Panc1 (cell line): ENCODE data around the gene PITX1. TPM values are rescaled to one million over a fixed set of nuclear protein-coding genes. Genes with fewer than 3 reads are reported as not detected.

Experiments
- ATAC-seq: fragments of 200-7000 bp; cut with Tn5 transposase; 2 replicates; pipeline ENCODE4 v1.9.1; 2020; ENCODE audit warnings: mild to moderate bottlenecking, moderate library complexity
- BruUV-seq: library from RNA; stranded (reverse); fragments of 400-500 nt; replicated peaks from 2 replicates; lab custom pipeline; 2021; lab: Mats Ljungman, UMichigan
- CTCF ChIA-PET: fragments of 300-600 bp; sonication (Branson Sonifier 250); formaldehyde crosslinking; loops from one replicate; lab custom pipeline; 2022; ENCODE audit warnings: antibody characterized with exemption; lab: Charles Lee
- POLR2A ChIA-PET: fragments of 300-600 bp; sonication (Branson Sonifier 250); formaldehyde crosslinking; loops from one replicate; lab custom pipeline; 2022; ENCODE audit warnings: antibody characterized with exemption; lab: Charles Lee
- DNase-seq: peaks from one replicate; pipeline ENCODE4 v3.0.0-alpha.2; 2010; ENCODE audit warnings: low read depth, low spot score
- H3K27ac ChIP-seq: 2 replicates; pipeline ENCODE4 v1.5.1; 2011; ENCODE audit warnings: mild to moderate bottlenecking, low read length, inconsistent platforms
- H3K27me3 ChIP-seq: fragments of 200-500 bp; sonication (Bioruptor generic); 2 replicates; pipeline ENCODE4 v1.6.0; 2014; ENCODE audit warnings: low read length, inconsistent platforms; ENCODE audit not compliant: control insufficient read depth, insufficient read depth
- H3K36me3 ChIP-seq: fragments of 200-500 bp; sonication (Bioruptor generic); 2 replicates; pipeline ENCODE4 v1.5.1; 2014; ENCODE audit warnings: inconsistent platforms, mild to moderate bottlenecking, low read length, moderate library complexity; ENCODE audit not compliant: control insufficient read depth, insufficient read depth
- H3K4me1 ChIP-seq: 2 replicates; pipeline ENCODE4 v1.5.1; 2011; ENCODE audit warnings: inconsistent platforms, mild to moderate bottlenecking, low read length, moderate library complexity; ENCODE audit not compliant: control insufficient read depth, insufficient read depth
- H3K4me3 ChIP-seq, 2 experiments: 2 replicates each; pipeline ENCODE4 v1.5.1; 2011 to 2012; ENCODE audit warnings: low read depth in 2 of 2, low read length in 2 of 2, mild to moderate bottlenecking in 2 of 2, inconsistent platforms in 1 of 2, moderate library complexity in 1 of 2
- H3K9me3 ChIP-seq: fragments of 200-500 bp; sonication (Bioruptor generic); 2 replicates; pipeline ENCODE4 v1.5.1; 2014; ENCODE audit warnings: low read depth, mild to moderate bottlenecking, inconsistent platforms, low read length, moderate library complexity; ENCODE audit not compliant: control insufficient read depth, insufficient read depth
- POLR2AphosphoS5 ChIP-seq: IDR thresholded peaks from 2 replicates; pipeline ENCODE4 v1.6.1; 2012; ENCODE audit warnings: mild to moderate bottlenecking, low read depth, low read length, moderate library complexity
- SIN3A ChIP-seq: IDR thresholded peaks from 2 replicates; pipeline ENCODE4 v1.6.1; 2012; ENCODE audit warnings: low read depth, mild to moderate bottlenecking, low read length, moderate library complexity, borderline replicate concordance; ENCODE audit not compliant: insufficient read depth
- TCF7L2 ChIP-seq: IDR thresholded peaks from 2 replicates; pipeline ENCODE4 v1.6.1; 2011; ENCODE audit warnings: mild to moderate bottlenecking, low read depth, low read length, inconsistent platforms
- in situ Hi-C: cut with HindIII; loops from 2 replicates; pipeline ENCODE4 v1.10.0; 2016; ENCODE audit warnings: low sequenced_read_pairs, low pct_unique_long_range_greater_than_20kb
- intact Hi-C: fragments of 100-400 bp; cut with micrococcal nuclease; formaldehyde crosslinking; loops from one replicate; pipeline ENCODE4 v1.10.0; 2022; ENCODE audit not compliant: unreplicated experiment
- total RNA-seq: library from RNA; stranded (reverse); gene quantifications from one replicate; pipeline ENCODE4 v1.2.1, GENCODE V29; 2021; ENCODE audit not compliant: unreplicated experiment
- TF ChIP-seq, protein P1 (sequence below): fragments of 450-650 bp; IDR thresholded peaks from 2 replicates; pipeline ENCODE4 v1.5.1; 2017; ENCODE audit warnings: mild to moderate bottlenecking
- TF ChIP-seq, protein P2 (sequence below), 2 experiments: IDR thresholded peaks; 2 replicates each; pipeline ENCODE4 v1.6.1; 2011 to 2012; ENCODE audit warnings: low read depth in 2 of 2, control low read depth in 1 of 2, low read length in 1 of 2, mild to moderate bottlenecking in 1 of 2, moderate library complexity in 1 of 2; ENCODE audit not compliant: insufficient read depth in 1 of 2

PITX1 gene
- total RNA-seq, 1 experiment from 2014 or later = 41.5 TPM

DNA sequence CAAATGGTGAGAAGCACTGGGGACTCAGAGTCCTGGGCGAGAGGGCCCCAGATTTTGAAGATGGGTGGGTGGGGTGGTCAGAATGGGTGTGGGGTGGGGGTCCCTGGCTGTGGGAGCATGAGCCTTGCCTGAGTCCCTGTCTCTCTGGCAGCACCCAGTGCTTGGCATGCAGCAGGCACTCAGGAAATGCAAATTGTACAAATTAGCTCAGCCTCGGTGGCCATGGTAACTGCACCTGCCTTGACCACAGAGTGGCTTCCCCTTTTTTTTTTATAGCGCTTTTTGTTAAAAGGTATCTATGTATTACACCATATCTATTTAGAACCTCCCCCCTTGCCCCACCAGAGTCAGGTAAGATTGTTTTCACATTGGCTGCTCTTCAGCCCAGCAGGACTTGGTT, 19.2 kb upstream of the PITX1 start:
- ChIA-PET POLR2A (interaction anchor here (0.7 kb wide), 1 partner anchor 8 kb away, joined by 3 read pairs; no protein-coding TSS in a partner anchor), CTCF (no interaction called here)
- no TSS peak for BruUV-seq
- no peak for DNase-seq
- no peaks in the 10 kb centered on the region for H3K27me3 ChIP-seq
- H3K36me3 ChIP-seq = no peaks in the 10 kb centered on the region
- in situ Hi-C loops (no loop called here), intact Hi-C loops (no loop called here)
- no peaks in the 10 kb centered on the region for H3K9me3 ChIP-seq
- no peak overlapping the region for H3K27ac ChIP-seq
- TF ChIP-seq TCF7L2 = no peak
- no peak for TF ChIP-seq POLR2AphosphoS5
- TF ChIP-seq, protein P1, sequence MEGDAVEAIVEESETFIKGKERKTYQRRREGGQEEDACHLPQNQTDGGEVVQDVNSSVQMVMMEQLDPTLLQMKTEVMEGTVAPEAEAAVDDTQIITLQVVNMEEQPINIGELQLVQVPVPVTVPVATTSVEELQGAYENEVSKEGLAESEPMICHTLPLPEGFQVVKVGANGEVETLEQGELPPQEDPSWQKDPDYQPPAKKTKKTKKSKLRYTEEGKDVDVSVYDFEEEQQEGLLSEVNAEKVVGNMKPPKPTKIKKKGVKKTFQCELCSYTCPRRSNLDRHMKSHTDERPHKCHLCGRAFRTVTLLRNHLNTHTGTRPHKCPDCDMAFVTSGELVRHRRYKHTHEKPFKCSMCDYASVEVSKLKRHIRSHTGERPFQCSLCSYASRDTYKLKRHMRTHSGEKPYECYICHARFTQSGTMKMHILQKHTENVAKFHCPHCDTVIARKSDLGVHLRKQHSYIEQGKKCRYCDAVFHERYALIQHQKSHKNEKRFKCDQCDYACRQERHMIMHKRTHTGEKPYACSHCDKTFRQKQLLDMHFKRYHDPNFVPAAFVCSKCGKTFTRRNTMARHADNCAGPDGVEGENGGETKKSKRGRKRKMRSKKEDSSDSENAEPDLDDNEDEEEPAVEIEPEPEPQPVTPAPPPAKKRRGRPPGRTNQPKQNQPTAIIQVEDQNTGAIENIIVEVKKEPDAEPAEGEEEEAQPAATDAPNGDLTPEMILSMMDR = no peak
- ATAC-seq = no peak
- no peak overlapping the region for H3K4me3 ChIP-seq
- H3K4me1 ChIP-seq = no peaks in the 10 kb centered on the region

DNA sequence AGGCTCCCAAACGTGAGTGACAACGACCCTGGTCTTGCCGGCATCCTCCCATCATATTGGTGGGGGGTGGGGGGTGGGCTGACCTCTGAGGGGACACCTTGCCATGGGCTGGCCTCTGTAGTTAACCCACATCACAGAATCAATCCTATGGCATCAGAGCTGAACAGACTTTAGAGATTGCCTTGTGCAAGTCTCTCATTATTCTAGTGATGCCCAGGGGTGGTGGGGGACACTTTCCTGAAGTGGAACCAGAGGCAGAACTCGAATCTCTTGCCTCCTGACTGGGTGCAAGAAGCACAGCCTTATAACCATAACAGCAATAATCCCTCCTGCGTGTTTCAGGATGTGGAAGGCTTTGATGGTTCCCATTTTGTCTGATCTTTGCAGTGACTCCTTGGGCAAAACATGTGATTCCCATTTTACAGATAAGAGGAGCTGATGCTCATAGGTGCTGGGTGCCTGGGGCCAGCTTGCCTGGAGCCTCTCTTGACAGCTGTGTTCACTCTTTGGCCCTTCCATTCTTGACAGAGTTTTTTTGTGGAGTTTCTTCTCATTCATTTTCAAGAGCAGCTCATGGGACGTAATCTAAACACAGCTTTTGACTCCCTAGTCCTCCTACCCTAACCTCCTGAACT, 18.6 kb upstream of the PITX1 start:
- Histone ChIP-seq H3K4me3 (no peak overlapping the region), H3K36me3 (no peaks in the 10 kb centered on the region), H3K9me3 (no peaks in the 10 kb centered on the region), H3K27ac (no peak overlapping the region), H3K27me3 (no peaks in the 10 kb centered on the region), H3K4me1 (no peaks in the 10 kb centered on the region)
- no peak for ATAC-seq
- in situ Hi-C loops = no loop called here
- CTCF ChIA-PET = no interaction called here
- no peak for DNase-seq
- no TSS peak for BruUV-seq
- intact Hi-C loops = no loop called here
- TF ChIP-seq TCF7L2 (no peak), POLR2AphosphoS5 (no peak), SIN3A (no peak)
- TF ChIP-seq, protein P1 = no peak
- TF ChIP-seq, protein P2, sequence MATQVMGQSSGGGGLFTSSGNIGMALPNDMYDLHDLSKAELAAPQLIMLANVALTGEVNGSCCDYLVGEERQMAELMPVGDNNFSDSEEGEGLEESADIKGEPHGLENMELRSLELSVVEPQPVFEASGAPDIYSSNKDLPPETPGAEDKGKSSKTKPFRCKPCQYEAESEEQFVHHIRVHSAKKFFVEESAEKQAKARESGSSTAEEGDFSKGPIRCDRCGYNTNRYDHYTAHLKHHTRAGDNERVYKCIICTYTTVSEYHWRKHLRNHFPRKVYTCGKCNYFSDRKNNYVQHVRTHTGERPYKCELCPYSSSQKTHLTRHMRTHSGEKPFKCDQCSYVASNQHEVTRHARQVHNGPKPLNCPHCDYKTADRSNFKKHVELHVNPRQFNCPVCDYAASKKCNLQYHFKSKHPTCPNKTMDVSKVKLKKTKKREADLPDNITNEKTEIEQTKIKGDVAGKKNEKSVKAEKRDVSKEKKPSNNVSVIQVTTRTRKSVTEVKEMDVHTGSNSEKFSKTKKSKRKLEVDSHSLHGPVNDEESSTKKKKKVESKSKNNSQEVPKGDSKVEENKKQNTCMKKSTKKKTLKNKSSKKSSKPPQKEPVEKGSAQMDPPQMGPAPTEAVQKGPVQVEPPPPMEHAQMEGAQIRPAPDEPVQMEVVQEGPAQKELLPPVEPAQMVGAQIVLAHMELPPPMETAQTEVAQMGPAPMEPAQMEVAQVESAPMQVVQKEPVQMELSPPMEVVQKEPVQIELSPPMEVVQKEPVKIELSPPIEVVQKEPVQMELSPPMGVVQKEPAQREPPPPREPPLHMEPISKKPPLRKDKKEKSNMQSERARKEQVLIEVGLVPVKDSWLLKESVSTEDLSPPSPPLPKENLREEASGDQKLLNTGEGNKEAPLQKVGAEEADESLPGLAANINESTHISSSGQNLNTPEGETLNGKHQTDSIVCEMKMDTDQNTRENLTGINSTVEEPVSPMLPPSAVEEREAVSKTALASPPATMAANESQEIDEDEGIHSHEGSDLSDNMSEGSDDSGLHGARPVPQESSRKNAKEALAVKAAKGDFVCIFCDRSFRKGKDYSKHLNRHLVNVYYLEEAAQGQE (IDR thresholded peaks at IDR 0.05; ENCODE audit: insufficient read depth in 1 of 2, low read depth in 2 of 2, low read length in 1 of 2) = no peak
- POLR2A ChIA-PET = interaction anchor here (0.7 kb wide), 1 partner anchor 8 kb away, joined by 3 read pairs; no protein-coding TSS in a partner anchor
